Activated CD8-positive, alpha-beta memory T cell treated with anti-CD3 and anti-CD28 coated beads, Interleukin-2, amount 10 ng/mL, durations not matched to agents 7 days and 5 days (primary cell): ENCODE results near the gene FOLR3. TPM values are rescaled to one million over a fixed set of nuclear protein-coding genes. Genes with fewer than 3 reads are reported as not detected.
"Not testable (repeated sequence)": the region's sequence is repeated elsewhere in the genome, so short reads cannot be mapped to it uniquely, and the experiment has no call there.

ENCODE experiments used
- ATAC-seq: fragments of 150-1000 bp; cut with Tn5 transposase; one replicate; pipeline ENCODE4 v1.10.0; 2021; ENCODE audit warnings: moderate library complexity
- CTCF ChIA-PET: fragments of 350-600 bp; sonication (Branson Sonifier 250); formaldehyde crosslinking; loops from one replicate; lab custom pipeline; 2021; ENCODE audit warnings: antibody characterized with exemption; lab: Charles Lee
- DNase-seq: peaks from one replicate; pipeline ENCODE4 v3.0.0-alpha.2; 2020
- H3K27ac Mint-ChIP-seq: one replicate; pipeline ENCODE4 v1.8.0; 2021; ENCODE audit warnings: mild to moderate bottlenecking, mixed read lengths
- H3K27me3 Mint-ChIP-seq: one replicate; pipeline ENCODE4 v1.8.0; 2021; ENCODE audit warnings: mixed read lengths
- H3K36me3 Mint-ChIP-seq: one replicate; pipeline ENCODE4 v1.8.0; 2021; ENCODE audit warnings: mild to moderate bottlenecking, mixed read lengths
- H3K4me1 Mint-ChIP-seq: one replicate; pipeline ENCODE4 v1.8.0; 2021; ENCODE audit warnings: mixed read lengths
- H3K4me3 Mint-ChIP-seq: one replicate; pipeline ENCODE4 v1.8.0; 2021; ENCODE audit warnings: mild to moderate bottlenecking, moderate library complexity, mixed read lengths
- H3K9me3 Mint-ChIP-seq: one replicate; pipeline ENCODE4 v1.8.0; 2022; ENCODE audit warnings: low read depth, mixed read lengths
- total RNA-seq, 2 experiments: library from RNA; stranded (reverse); gene quantifications; one replicate each; pipeline ENCODE4 v1.2.3, GENCODE V29; 2021

Gene FOLR3
- not detected for total RNA-seq

GRCh38 chr11:72135473-72135872 is at the start of gene FOLR3:
TSS of gene FOLR3 (plus strand) at chr11:72135725. CDS start at chr11:72135953, 228 bp downstream.
- H3K4me3 Mint-ChIP-seq, H3K36me3 Mint-ChIP-seq, DNase-seq, H3K9me3 Mint-ChIP-seq, ATAC-seq, H3K27ac Mint-ChIP-seq: not testable (repeated sequence)
- CTCF ChIA-PET = interaction anchor here (1.0 to 1.2 kb wide), 2 partner anchors 8 to 9 kb away, joined by 3 read pairs; no protein-coding TSS in a partner anchor
- H3K4me1 Mint-ChIP-seq = peaks cover 18% of the 10 kb centered on the region
- H3K27me3 Mint-ChIP-seq = peaks cover 30% of the 10 kb centered on the region

- ATAC-seq = no peak
- Mint-ChIP-seq H3K4me1 (peaks cover 11% of the 10 kb centered on the region), H3K4me3 (no peak overlapping the region), H3K36me3 (peaks cover 2% of the 10 kb centered on the region), H3K9me3 (no peaks in the 10 kb centered on the region), H3K27ac (no peak overlapping the region), H3K27me3 (no peaks in the 10 kb centered on the region)
- CTCF ChIA-PET = interaction anchor here (0.7 to 4.7 kb wide), 3 partner anchors 10 to 111 kb away, joined by 3 to 25 read pairs (median 4); no protein-coding TSS in a partner anchor
- DNase-seq = no peak
These were observed 47.3 kb upstream of the FOLR3 start for GRCh38 chr11:72088076-72088808.

GRCh38 chr11:72091292-72091691 is 44.2 kb upstream of the FOLR3 start:
- no peak overlapping the region for H3K4me3 Mint-ChIP-seq
- CTCF ChIA-PET = interaction anchor here (0.6 to 6.8 kb wide), 21 partner anchors 9 to 1761 kb away, joined by 3 to 91 read pairs (median 4); partner anchors contain the start of genes ANAPC15 and XNDC1N
- H3K9me3 Mint-ChIP-seq = no peaks in the 10 kb centered on the region
- DNase-seq (peak; percentile 72), ATAC-seq (peak; percentile 83)
- no peaks in the 10 kb centered on the region for H3K27me3 Mint-ChIP-seq
- H3K27ac Mint-ChIP-seq = no peak overlapping the region
- peaks cover 12% of the 10 kb centered on the region for H3K36me3 Mint-ChIP-seq
- peaks cover 3% of the 10 kb centered on the region for H3K4me1 Mint-ChIP-seq

GRCh38 chr11:72098741-72099140 is 36.8 kb upstream of the FOLR3 start:
- ATAC-seq = no peak
- CTCF ChIA-PET = interaction anchor here (0.7 to 4.4 kb wide), 4 partner anchors 46 to 121 kb away, joined by 3 to 19 read pairs (median 11); no protein-coding TSS in a partner anchor
- peaks cover 28% of the 10 kb centered on the region for H3K36me3 Mint-ChIP-seq

GRCh38 chr11:72100009-72100408 is 35.5 kb upstream of the FOLR3 start:
- peak overlapping the region; percentile 60 for H3K27ac Mint-ChIP-seq
- CTCF ChIA-PET = interaction anchor here (0.7 to 4.4 kb wide), 7 partner anchors 9 to 138 kb away, joined by 3 to 19 read pairs (median 3); partner anchors contain the start of gene IL18BP
- no peak for DNase-seq
- no peak overlapping the region for H3K4me3 Mint-ChIP-seq
- no peak for ATAC-seq
- peaks cover 39% of the 10 kb centered on the region for H3K4me1 Mint-ChIP-seq
- no peaks in the 10 kb centered on the region for H3K9me3 Mint-ChIP-seq
- no peaks in the 10 kb centered on the region for H3K27me3 Mint-ChIP-seq
- peaks cover 22% of the 10 kb centered on the region for H3K36me3 Mint-ChIP-seq

More at GRCh38 chr11:72098741-72099140, 36.8 kb upstream of the FOLR3 start:
- Mint-ChIP-seq H3K4me3 (no peak overlapping the region), H3K27ac (no peak overlapping the region), H3K27me3 (no peaks in the 10 kb centered on the region), H3K9me3 (no peaks in the 10 kb centered on the region), H3K4me1 (peaks cover 34% of the 10 kb centered on the region)
- DNase-seq = no peak

- H3K4me3 Mint-ChIP-seq = no peak overlapping the region
- peaks cover 39% of the 10 kb centered on the region for H3K4me1 Mint-ChIP-seq
- ATAC-seq (no peak), DNase-seq (no peak)
- no peaks in the 10 kb centered on the region for H3K27me3 Mint-ChIP-seq
- CTCF ChIA-PET = interaction anchor here (0.7 to 4.4 kb wide), 8 partner anchors 10 to 138 kb away, joined by 3 to 19 read pairs (median 3); partner anchors contain the start of gene IL18BP
- peaks cover 18% of the 10 kb centered on the region for H3K36me3 Mint-ChIP-seq
- H3K27ac Mint-ChIP-seq = peak overlapping the region; percentile 60
- H3K9me3 Mint-ChIP-seq = no peaks in the 10 kb centered on the region
These were observed 35.1 kb upstream of the FOLR3 start for GRCh38 chr11:72100462-72100861.

- DNase-seq (no peak), ATAC-seq (no peak)
- peak overlapping the region; percentile 85 for H3K4me3 Mint-ChIP-seq
- H3K9me3 Mint-ChIP-seq = no peaks in the 10 kb centered on the region
- H3K27ac Mint-ChIP-seq = peak overlapping the region; percentile 85
- H3K36me3 Mint-ChIP-seq = peaks cover 17% of the 10 kb centered on the region
- peaks cover 39% of the 10 kb centered on the region for H3K4me1 Mint-ChIP-seq
- H3K27me3 Mint-ChIP-seq = no peaks in the 10 kb centered on the region
- CTCF ChIA-PET = interaction anchor here (0.7 to 4.4 kb wide), 8 partner anchors 9 to 82 kb away, joined by 3 to 19 read pairs (median 4); no protein-coding TSS in a partner anchor
These were observed 33.4 kb upstream of the FOLR3 start for GRCh38 chr11:72102162-72102561.

- peaks cover 16% of the 10 kb centered on the region for H3K36me3 Mint-ChIP-seq
- H3K4me1 Mint-ChIP-seq = peaks cover 39% of the 10 kb centered on the region
- H3K4me3 Mint-ChIP-seq = peak overlapping the region; percentile 85
- peak overlapping the region; percentile 85 for H3K27ac Mint-ChIP-seq
- no peaks in the 10 kb centered on the region for H3K9me3 Mint-ChIP-seq
- H3K27me3 Mint-ChIP-seq = no peaks in the 10 kb centered on the region
- CTCF ChIA-PET = interaction anchor here (0.7 to 2.1 kb wide), 6 partner anchors 11 to 81 kb away, joined by 3 to 7 read pairs (median 4); no protein-coding TSS in a partner anchor
- ATAC-seq = peak; percentile 13
- DNase-seq = no peak
These were observed 32.9 kb upstream of the FOLR3 start for GRCh38 chr11:72102631-72102945.

- peaks cover 11% of the 10 kb centered on the region for H3K36me3 Mint-ChIP-seq
- no peaks in the 10 kb centered on the region for H3K9me3 Mint-ChIP-seq
- H3K4me3 Mint-ChIP-seq = peak within 1 kb of the TSS; percentile 85
- DNase-seq (peak; percentile 99), ATAC-seq (peak; percentile 95)
- peaks cover 39% of the 10 kb centered on the region for H3K4me1 Mint-ChIP-seq
- CTCF ChIA-PET = interaction anchor here (0.7 to 2.1 kb wide), 5 partner anchors 12 to 81 kb away, joined by 3 to 7 read pairs (median 5); no protein-coding TSS in a partner anchor
- H3K27me3 Mint-ChIP-seq = no peaks in the 10 kb centered on the region
- peak within 1 kb of the TSS; percentile 85 for H3K27ac Mint-ChIP-seq
These were observed 32.4 kb upstream of the FOLR3 start, which contains the start of gene LAMTOR1 for GRCh38 chr11:72102946-72103753. TSS of gene LAMTOR1 (minus strand) at chr11:72103297. CDS start at chr11:72103224, 73 bp downstream.

- H3K4me1 Mint-ChIP-seq = peaks cover 39% of the 10 kb centered on the region
- H3K27ac Mint-ChIP-seq = peak overlapping the region; percentile 85
- DNase-seq (no peak), ATAC-seq (no peak)
- no peaks in the 10 kb centered on the region for H3K9me3 Mint-ChIP-seq
- peaks cover 6% of the 10 kb centered on the region for H3K36me3 Mint-ChIP-seq
- H3K27me3 Mint-ChIP-seq = no peaks in the 10 kb centered on the region
- CTCF ChIA-PET = interaction anchor here (1.9 kb wide), 1 partner anchor 40 kb away, joined by 6 read pairs; no protein-coding TSS in a partner anchor
- H3K4me3 Mint-ChIP-seq = peak overlapping the region; percentile 85
These were observed 31.8 kb upstream of the FOLR3 start for GRCh38 chr11:72103754-72104167.

- DNase-seq (no peak), ATAC-seq (no peak)
- Mint-ChIP-seq H3K4me3 (no peak within 1 kb of the TSS), H3K27me3 (no peaks in the 10 kb centered on the region), H3K4me1 (peaks cover 27% of the 10 kb centered on the region), H3K27ac (peak within 1 kb of the TSS; percentile 29), H3K9me3 (no peaks in the 10 kb centered on the region), H3K36me3 (peaks cover 4% of the 10 kb centered on the region)
- CTCF ChIA-PET = interaction anchor here (0.9 to 1.3 kb wide), 2 partner anchors 35 to 38 kb away, joined by 3 read pairs; no protein-coding TSS in a partner anchor
These were observed 29.6 kb upstream of the FOLR3 start, which contains the start of gene TOMT for GRCh38 chr11:72105888-72106287. TSS of gene TOMT (plus strand) at chr11:72105924. CDS start at chr11:72105952, 28 bp downstream.

GRCh38 chr11:72111300-72112142 is 24.0 kb upstream of the FOLR3 start:
- peak overlapping the region; percentile 93 for H3K4me3 Mint-ChIP-seq
- CTCF ChIA-PET = interaction anchor here (1.2 to 2.8 kb wide), 8 partner anchors 20 to 319 kb away, joined by 3 to 11 read pairs (median 4); no protein-coding TSS in a partner anchor
- DNase-seq (no peak), ATAC-seq (peak; percentile 0)
- no peaks in the 10 kb centered on the region for H3K9me3 Mint-ChIP-seq
- H3K27ac Mint-ChIP-seq = peak overlapping the region; percentile 98
- H3K4me1 Mint-ChIP-seq = peaks cover 19% of the 10 kb centered on the region
- H3K27me3 Mint-ChIP-seq = no peaks in the 10 kb centered on the region
- H3K36me3 Mint-ChIP-seq = peaks cover 2% of the 10 kb centered on the region
